HEK293T (cell line): ENCODE measurements around the gene FNDC1.

Experiments used
- FOXA1 ChIP-seq: fragments of 450-650 bp; IDR thresholded peaks from 2 replicates; pipeline ENCODE4 v1.6.1; 2016; ENCODE audit warnings: mild to moderate bottlenecking
- FOXK2 ChIP-seq: fragments of 450-650 bp; IDR thresholded peaks from 2 replicates; pipeline ENCODE4 v1.6.1; 2016; ENCODE audit warnings: mild to moderate bottlenecking
- FOXM1 ChIP-seq: fragments of 450-650 bp; IDR thresholded peaks from 2 replicates; pipeline ENCODE4 v1.6.1; 2017; ENCODE audit warnings: mild to moderate bottlenecking, borderline replicate concordance
- LEF1 ChIP-seq: fragments of 450-650 bp; IDR thresholded peaks from 2 replicates; pipeline ENCODE4 v1.6.1; 2017; ENCODE audit warnings: mild to moderate bottlenecking, borderline replicate concordance
- SP1 ChIP-seq: fragments of 450-650 bp; IDR thresholded peaks from 2 replicates; pipeline ENCODE4 v1.6.1; 2017
- SUZ12 ChIP-seq: fragments of 450-650 bp; IDR thresholded peaks from 2 replicates; pipeline ENCODE4 v1.6.1; 2016; ENCODE audit warnings: mild to moderate bottlenecking
- ZNF384 ChIP-seq: fragments of 450-650 bp; IDR thresholded peaks from 2 replicates; pipeline ENCODE4 v1.6.1; 2016

DNA sequence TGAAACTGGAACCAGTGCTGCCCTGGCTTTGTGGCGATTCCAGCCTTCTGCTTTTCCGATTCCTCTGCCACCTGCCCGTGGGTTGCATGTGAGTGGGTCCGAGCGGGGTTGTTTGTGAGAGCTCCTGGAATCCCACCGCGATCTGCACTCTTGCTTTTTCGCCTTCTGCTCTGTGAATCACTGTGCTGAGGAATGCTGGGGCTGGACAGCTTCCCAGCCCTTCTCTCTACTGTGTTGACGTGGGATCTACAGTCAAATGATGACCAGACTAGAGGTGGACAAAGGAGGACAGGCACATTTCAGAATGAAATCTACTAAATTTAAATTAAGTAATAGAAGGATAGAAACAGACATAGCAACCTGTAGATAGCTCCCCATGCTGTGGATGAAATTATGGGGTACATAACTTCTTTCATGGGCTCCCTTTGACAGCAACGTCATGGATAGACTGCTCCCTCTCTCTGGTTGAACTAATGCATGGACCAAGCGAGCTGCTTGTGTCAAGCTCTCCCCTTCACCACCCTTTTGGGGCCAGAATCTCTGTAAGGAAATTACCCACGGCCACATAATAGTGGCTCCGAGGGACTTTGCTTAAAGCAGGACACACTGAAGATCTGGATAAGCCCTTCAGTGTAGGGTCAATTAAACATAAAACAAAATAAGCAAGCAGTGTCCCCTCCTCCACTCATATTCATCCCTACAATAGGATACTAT, 2.0 kb downstream of the FNDC1 start:
- TF ChIP-seq ZNF384 (no peak), SUZ12 (no peak), FOXM1 (no peak), FOXK2 (no peak), SP1 (no peak), LEF1 (no peak), FOXA1 (no peak)
